H1 (cell line): ENCODE data around the gene ADSS1. TPM values are rescaled to one million over a fixed set of nuclear protein-coding genes. Genes with fewer than 3 reads are reported as not detected.

Experiments used
- CTCF ChIA-PET: fragments of 300-600 bp; sonication (Branson Sonifier 250); formaldehyde crosslinking; loops from one replicate; lab custom pipeline; 2021; ENCODE audit not compliant: partially characterized antibody; lab: Charles Lee
- POLR2A ChIA-PET: fragments of 300-600 bp; sonication (Branson Sonifier 250); formaldehyde crosslinking; loops from one replicate; lab custom pipeline; 2021; ENCODE audit warnings: inconsistent platforms; ENCODE audit not compliant: partially characterized antibody; lab: Charles Lee
- DNase-seq, 2 experiments: peaks; one replicate each; pipeline versions ENCODE4 v3.0.0 to v3.0.0-alpha.2; 2010 to 2022; ENCODE audit warnings: low spot score in 2 of 2, low read depth in 1 of 2, mixed read lengths in 1 of 2
- FAIRE-seq: peaks from 2 replicates; lab custom pipeline; 2011; peaks lifted over from hg19 to GRCh38; lab: Jason Lieb, UNC
- H2AFZ ChIP-seq: 2 replicates; pipeline ENCODE4 v1.8.1; 2012; ENCODE audit warnings: low read length, inconsistent platforms
- H2AK5ac ChIP-seq: 2 replicates; pipeline ENCODE4 v1.6.1; 2013; ENCODE audit warnings: low read depth, low read length
- H2BK120ac ChIP-seq: replicated peaks from 2 replicates; pipeline ENCODE3; 2013; ENCODE audit warnings: low read depth, low read length, inconsistent platforms
- H2BK12ac ChIP-seq: 2 replicates; pipeline ENCODE4 v1.6.1; 2013; ENCODE audit warnings: low read depth, low read length
- H2BK15ac ChIP-seq: 2 replicates; pipeline ENCODE4 v1.6.1; 2013; ENCODE audit warnings: low read length
- H2BK20ac ChIP-seq: 2 replicates; pipeline ENCODE4 v1.6.1; 2013; ENCODE audit warnings: low read length
- H2BK5ac ChIP-seq: 2 replicates; pipeline ENCODE4 v1.6.1; 2013; ENCODE audit warnings: low read depth, low read length
- H3K14ac ChIP-seq: 2 replicates; pipeline ENCODE4 v1.6.1; 2013; ENCODE audit warnings: inconsistent platforms; ENCODE audit not compliant: insufficient read length
- H3K18ac ChIP-seq: 2 replicates; pipeline ENCODE4 v1.6.1; 2013; ENCODE audit warnings: low read length; ENCODE audit errors: extremely low read depth
- H3K23ac ChIP-seq: 2 replicates; pipeline ENCODE4 v1.6.1; 2013; ENCODE audit warnings: inconsistent platforms; ENCODE audit not compliant: insufficient read length
- H3K23me2 ChIP-seq: 2 replicates; pipeline ENCODE4 v1.6.1; 2013; ENCODE audit warnings: low read depth, low read length
- H3K27ac ChIP-seq: 2 replicates; pipeline ENCODE4 v1.6.1; 2011; ENCODE audit warnings: low read depth, low read length, inconsistent platforms
- H3K27me3 ChIP-seq, 4 experiments: replicated peaks in 1 of 4; 1 replicate in 1 of 4; 2 replicates in 3 of 4; pipeline versions ENCODE4 v1.6.1 to v1.8.1; 2011 to 2013; ENCODE audit warnings: low read length in 3 of 4, mild to moderate bottlenecking in 3 of 4, inconsistent platforms in 2 of 4, mixed read lengths in 2 of 4, moderate library complexity in 1 of 4; ENCODE audit not compliant: control insufficient read depth in 3 of 4, insufficient read depth in 3 of 4; ENCODE audit errors: extremely low read depth in 1 of 4
- H3K36me3 ChIP-seq, 4 experiments: 2 replicates each; pipeline versions ENCODE4 v1.6.1 to v1.8.1; 2011 to 2013; ENCODE audit warnings: mild to moderate bottlenecking in 4 of 4, low read length in 3 of 4, moderate library complexity in 2 of 4, control low read depth in 1 of 4, inconsistent platforms in 1 of 4; ENCODE audit not compliant: insufficient read depth in 4 of 4, control insufficient read depth in 2 of 4
- H3K4ac ChIP-seq: replicated peaks from 2 replicates; pipeline ENCODE3; 2013; ENCODE audit warnings: low read length, low read depth, mixed read lengths, inconsistent platforms; ENCODE audit not compliant: insufficient read length
- H3K4me1 ChIP-seq, 4 experiments: replicated peaks in 1 of 4; 1 replicate in 1 of 4; 2 replicates in 3 of 4; pipeline versions ENCODE4 v1.6.1 to v1.8.1; 2011 to 2013; ENCODE audit warnings: low read length in 3 of 4, inconsistent platforms in 2 of 4, mixed read lengths in 1 of 4; ENCODE audit not compliant: insufficient read depth in 4 of 4, control insufficient read depth in 3 of 4
- H3K4me2 ChIP-seq, 2 experiments: 2 replicates each; pipeline versions ENCODE4 v1.6.1 to v1.8.1; 2011 to 2013; ENCODE audit warnings: low read depth in 2 of 2, low read length in 2 of 2, control low read depth in 1 of 2, inconsistent platforms in 1 of 2, mild to moderate bottlenecking in 1 of 2; ENCODE audit not compliant: insufficient read depth in 1 of 2
- H3K4me3 ChIP-seq, 4 experiments: fragments of 200-600, 300-600 bp in 1 of 4; sonication (generic), shearing (Covaris generic), sonication (Bioruptor Twin) in 1 of 4; 2 replicates each; pipeline versions ENCODE4 v1.5.1 to v1.8.1; 2011 to 2016; ENCODE audit warnings: low read length in 4 of 4, low read depth in 3 of 4, control low read depth in 2 of 4, inconsistent platforms in 2 of 4, mild to moderate bottlenecking in 2 of 4, mixed read lengths in 1 of 4, moderate library complexity in 1 of 4; ENCODE audit not compliant: insufficient read depth in 2 of 4; ENCODE audit errors: extremely low read depth in 1 of 4
- H3K56ac ChIP-seq: replicated peaks from 2 replicates; pipeline ENCODE3; 2013; ENCODE audit warnings: low read depth, mild to moderate bottlenecking, mixed read lengths, low read length, inconsistent platforms; ENCODE audit not compliant: insufficient read length
- H3K79me1 ChIP-seq: 2 replicates; pipeline ENCODE4 v1.6.1; 2013; ENCODE audit warnings: low read depth, low read length, control low read depth
- H3K79me2 ChIP-seq, 2 experiments: 2 replicates each; pipeline versions ENCODE4 v1.6.1 to v1.8.1; 2012 to 2013; ENCODE audit warnings: low read length in 2 of 2, mild to moderate bottlenecking in 2 of 2, inconsistent platforms in 1 of 2; ENCODE audit not compliant: insufficient read depth in 2 of 2, control insufficient read depth in 1 of 2
- H3K9ac ChIP-seq, 4 experiments: replicated peaks in 1 of 4; 1 replicate in 1 of 4; 2 replicates in 3 of 4; pipeline versions ENCODE4 v1.6.1 to v1.8.1; 2011 to 2013; ENCODE audit warnings: low read depth in 3 of 4, low read length in 3 of 4, control low read depth in 2 of 4, mild to moderate bottlenecking in 2 of 4, moderate library complexity in 2 of 4, inconsistent platforms in 1 of 4; ENCODE audit errors: extremely low read depth in 1 of 4
- H3K9me3 ChIP-seq, 2 experiments: 2 replicates each; pipeline versions ENCODE4 v1.6.1 to v1.8.1; 2012 to 2013; ENCODE audit warnings: mild to moderate bottlenecking in 2 of 2, moderate library complexity in 2 of 2, control low read depth in 1 of 2, inconsistent platforms in 1 of 2, low read depth in 1 of 2, low read length in 1 of 2, mixed read lengths in 1 of 2; ENCODE audit not compliant: insufficient read depth in 2 of 2
- H4K20me1 ChIP-seq, 2 experiments: replicated peaks in 1 of 2; 2 replicates each; pipeline versions ENCODE3 to v1.8.1; 2011 to 2013; ENCODE audit warnings: inconsistent platforms in 2 of 2, low read length in 2 of 2, mild to moderate bottlenecking in 1 of 2; ENCODE audit not compliant: insufficient read depth in 2 of 2, control insufficient read depth in 1 of 2
- H4K5ac ChIP-seq: 2 replicates; pipeline ENCODE4 v1.6.1; 2013; ENCODE audit warnings: low read length, low read depth, mixed read lengths, inconsistent platforms; ENCODE audit not compliant: insufficient read length
- H4K8ac ChIP-seq: 2 replicates; pipeline ENCODE4 v1.8.0; 2013; ENCODE audit warnings: mild to moderate bottlenecking, moderate library complexity, low read length, inconsistent platforms; ENCODE audit not compliant: insufficient read depth; ENCODE audit errors: extremely low read depth
- H4K91ac ChIP-seq: replicated peaks from 2 replicates; pipeline ENCODE3; 2013; ENCODE audit warnings: low read length, mixed read lengths, inconsistent platforms; ENCODE audit not compliant: insufficient read length
- E2F6 ChIP-seq: IDR thresholded peaks from 2 replicates; pipeline ENCODE4 v1.6.1; 2012; ENCODE audit warnings: inconsistent platforms
- EP300 ChIP-seq, 2 experiments: IDR thresholded peaks; 1 replicate in 1 of 2; 2 replicates in 1 of 2; pipeline ENCODE4 v1.6.1; 2011 to 2012; ENCODE audit warnings: low read depth in 2 of 2, low read length in 2 of 2, mild to moderate bottlenecking in 2 of 2, borderline replicate concordance in 1 of 2, inconsistent platforms in 1 of 2, moderate library complexity in 1 of 2
- KDM4A ChIP-seq: IDR thresholded peaks from one replicate; pipeline ENCODE4 v1.7.1; 2012; ENCODE audit warnings: low read depth, mild to moderate bottlenecking, moderate library complexity, low read length, inconsistent platforms; ENCODE audit not compliant: severe bottlenecking
- MAFK ChIP-seq: IDR thresholded peaks from 2 replicates; pipeline ENCODE4 v1.6.1; 2012; ENCODE audit warnings: low read depth, mild to moderate bottlenecking, improper control_type of control experiment, low read length
- MAX ChIP-seq: IDR thresholded peaks from 2 replicates; pipeline ENCODE4 v1.6.1; 2012; ENCODE audit warnings: inconsistent platforms
- POU5F1 ChIP-seq: IDR thresholded peaks from 2 replicates; pipeline ENCODE4 v1.6.1; 2011; ENCODE audit warnings: low read depth, mild to moderate bottlenecking, low read length, moderate library complexity
- SP1 ChIP-seq: IDR thresholded peaks from 2 replicates; pipeline ENCODE4 v1.6.1; 2011; ENCODE audit warnings: low read depth, low read length
- TAF1 ChIP-seq: IDR thresholded peaks from 2 replicates; pipeline ENCODE4 v1.6.1; 2011; ENCODE audit warnings: mild to moderate bottlenecking, low read depth, low read length
- TEAD4 ChIP-seq: IDR thresholded peaks from 2 replicates; pipeline ENCODE4 v1.6.1; 2012; ENCODE audit warnings: low read depth, low read length, inconsistent platforms, mixed read lengths
- YY1 ChIP-seq: IDR thresholded peaks from 2 replicates; pipeline ENCODE4 v1.6.1; 2011; ENCODE audit warnings: low read depth, mild to moderate bottlenecking, low read length
- WGBS, 2 experiments: shearing (Covaris generic) in 1 of 2; methylation state at CpG; one replicate each; pipeline versions ENCODE4 v1.1.6 to v1.1.7; 2013 to 2015; ENCODE audit warnings: low lambda C conversion rate in 2 of 2, mixed read lengths in 2 of 2, inconsistent platforms in 1 of 2, low coverage in 1 of 2, missing lambda C conversion rate in 1 of 2; ENCODE audit not compliant: insufficient replicate concordance in 2 of 2, insufficient coverage in 1 of 2, insufficient read length in 1 of 2; ENCODE audit errors: extremely low coverage in 1 of 2, missing lambda C conversion rate in 1 of 2; 5-methylcytosine and 5-hydroxymethylcytosine counted together
- polyA plus RNA-seq, 7 experiments: library from polyadenylated mRNA; depleted of rRNA in 3 of 7; stranded (reverse) in 5 of 7; unstranded in 2 of 7; fragments of >200 nt in 5 of 7; fragments of 200-250 nt in 2 of 7; gene quantifications; 1 replicate in 5 of 7; 2 replicates in 1 of 7; 4 replicates in 1 of 7; pipeline versions ENCODE4 v1.2.1 to v1.2.3, GENCODE V29; 2011 to 2013; ENCODE audit warnings: missing spikeins in 2 of 7, mixed read lengths in 2 of 7
- total RNA-seq: library from RNA; stranded (reverse); fragmentation: NEBNext Ultra II Directional; extraction: Animal tissue kit (Norgen Biotek cat#: 25700); gene quantifications from 2 replicates; pipeline ENCODE4 v1.2.1, GENCODE V29; 2021

ADSS1 gene
- total and polyA plus RNA-seq, 2 of the 8 experiments (the other 6 are each of a cell fraction or from before 2014, with no cell fraction given) = 7.1 to 7.9 TPM

GRCh38 chr14:104677512-104678332 is 46.3 kb upstream of the ADSS1 start:
- Histone ChIP-seq H3K9me3 (no peaks in the 10 kb centered on the region), H4K91ac (peak overlapping the region; percentile 94), H4K20me1 (peaks cover 0 to 4% of the 10 kb centered on the region in 2 experiments), H2BK20ac (peak overlapping the region; percentile 87), H4K5ac (peak overlapping the region; percentile 85), H2AK5ac (peak overlapping the region; percentile 88; the same call in 1 of the 2 replicates), H3K18ac (peak overlapping the region; percentile 93), H3K27ac (peak overlapping the region; percentile 90), H3K56ac (peak overlapping the region; percentile 98), H2BK12ac (peak overlapping the region; percentile 90), H3K4me2 (peak overlapping the region; percentile 85 to 86), H3K4ac (peak overlapping the region; percentile 94), H2AFZ (no peak overlapping the region), H3K14ac (no peak overlapping the region), H3K4me3 (peak overlapping the region; percentile 35 to 62 (median 55)), H3K9ac (peak overlapping the region; percentile 59 to 85 (median 76)), H3K79me1 (no peaks in the 10 kb centered on the region), H3K4me1 (peaks cover 11 to 63% (median 45%) of the 10 kb centered on the region in 4 experiments), H2BK15ac (no peak overlapping the region), H3K23ac (no peak overlapping the region), H4K8ac (peak overlapping the region; percentile 97), H3K36me3 (no peaks in the 10 kb centered on the region), H3K23me2 (peaks cover 13% of the 10 kb centered on the region; the same call in 1 of the 2 replicates), H3K79me2 (no peaks in the 10 kb centered on the region), H2BK120ac (peak overlapping the region; percentile 94), H2BK5ac (peak overlapping the region; percentile 94), H3K27me3 (peaks cover 0 to 7% (median 0%) of the 10 kb centered on the region in 4 experiments; a peak in 2 of 7 replicates)
- ChIA-PET POLR2A (interaction anchor here (1.0 to 9.8 kb wide), 17 partner anchors 11 to 121 kb away, joined by 3 to 94 read pairs (median 4); partner anchors contain the start of genes INF2, SIVA1 and TMEM179), CTCF (interaction anchor here (0.8 to 7.2 kb wide), 13 partner anchors 9 to 143 kb away, joined by 3 to 70 read pairs (median 5); no protein-coding TSS in a partner anchor)
- DNase-seq (peak in 1 of 2 experiments; percentile 84), FAIRE-seq (no peak)
- WGBS, 2 experiments = 4% methylated on average over 23 of the region's 43 CpGs; no CpG with 5 or more reads in 1 of the 2 experiments
- TF ChIP-seq MAFK (peak; percentile 84; the same call in 1 of the 2 replicates), MAX (peak; percentile 77), E2F6 (peak; percentile 97), EP300 (IDR thresholded peaks at IDR 0.05; ENCODE audit: borderline replicate concordance in 1 of 2, low read depth in 2 of 2, low read length in 2 of 2) (no peak), KDM4A (peak; percentile 85), TAF1 (peak; percentile 32), TEAD4 (0 out of 2 replicates have a peak, but pooled peaks have one; percentile 3), POU5F1 (no peak), SP1 (0 out of 2 replicates have a peak, but pooled peaks have one; percentile 24), YY1 (peak; percentile 81; the same call in 1 of the 2 replicates)
